RPMI7951 (cell line): ENCODE results near the gene ANKRD9. TPM values are rescaled to one million over a fixed set of nuclear protein-coding genes. Genes with fewer than 3 reads are reported as not detected.

Experiments
- DNase-seq: peaks from one replicate; pipeline ENCODE4 v3.0.0-alpha.2; 2012; ENCODE audit warnings: low read depth
- total RNA-seq: library from RNA; depleted of rRNA; stranded (reverse); fragments of >200 nt; shearing (Covaris generic); gene quantifications from 2 replicates; pipeline ENCODE4 v1.2.3, GENCODE V29; 2014

The ANKRD9 gene
- total RNA-seq, 1 experiment from 2014 or later = 6.8 TPM

DNA sequence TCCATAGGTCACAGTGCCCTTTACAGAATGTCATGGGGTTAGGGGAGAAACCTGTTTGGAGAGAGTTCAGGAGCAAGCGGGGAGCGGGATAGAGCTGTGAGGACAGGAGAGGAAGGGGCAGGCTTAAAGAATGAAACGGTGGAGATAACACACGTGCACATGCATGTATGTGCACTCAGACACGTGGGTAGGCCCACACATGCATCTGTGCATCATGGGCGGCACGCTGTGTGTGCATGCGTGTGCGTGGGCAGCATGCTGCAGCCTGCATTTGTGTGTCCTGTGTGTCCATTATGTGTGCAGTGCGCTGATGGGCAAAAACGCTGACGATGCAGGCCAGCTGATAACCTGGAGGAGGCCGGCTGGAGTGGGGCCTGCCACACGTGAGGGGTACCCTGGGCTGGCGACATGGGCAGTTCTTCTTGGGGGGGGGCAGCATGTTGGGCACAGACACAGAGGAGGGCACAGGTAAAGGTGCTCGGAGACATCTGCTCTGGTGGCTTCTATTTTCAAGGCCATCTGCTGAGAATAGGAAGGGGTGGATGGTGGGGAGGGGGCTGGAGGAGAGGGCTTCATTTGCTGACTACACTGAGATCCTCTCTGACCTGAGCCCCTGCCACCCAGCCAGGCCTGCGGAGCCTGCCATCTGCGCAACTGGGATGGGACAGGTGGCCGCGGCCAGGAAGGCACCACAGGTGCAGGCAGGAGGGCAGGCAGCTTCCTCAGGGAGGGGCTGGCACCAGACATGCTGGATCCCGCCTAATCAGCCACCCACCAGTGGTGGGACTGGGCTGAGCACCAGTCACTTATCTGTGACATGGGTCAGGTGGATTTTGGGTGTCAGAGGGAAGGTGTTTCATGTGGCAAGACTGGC, 4.6 kb upstream of the ANKRD9 start:
- DNase-seq = no peak

DNA sequence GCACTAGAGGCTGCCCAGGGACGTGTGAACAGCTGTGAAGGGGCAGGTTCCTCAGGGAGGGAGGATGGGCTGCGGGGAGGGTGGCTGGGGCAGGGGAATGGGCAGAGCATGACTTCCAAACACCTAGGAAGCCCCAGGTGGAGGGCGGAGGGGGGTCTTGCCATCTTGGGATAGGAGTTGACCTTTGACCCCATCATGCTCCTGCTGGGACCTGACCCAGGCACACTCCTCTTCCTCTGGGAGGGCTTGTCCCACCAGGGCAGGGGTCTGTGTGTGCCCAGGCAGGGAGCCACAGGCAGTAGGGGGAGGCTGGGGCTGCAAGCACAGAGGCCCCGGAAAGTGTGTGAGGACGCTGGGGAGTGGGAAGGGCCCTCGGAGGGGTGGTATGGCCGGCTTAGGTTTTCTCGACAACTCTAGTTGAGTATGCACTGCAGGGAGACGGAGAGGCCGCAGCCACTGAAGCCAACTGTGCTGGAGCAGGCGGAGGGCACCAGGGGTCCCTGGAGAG, 3.3 kb upstream of the ANKRD9 start:
- DNase-seq = no peak

DNA sequence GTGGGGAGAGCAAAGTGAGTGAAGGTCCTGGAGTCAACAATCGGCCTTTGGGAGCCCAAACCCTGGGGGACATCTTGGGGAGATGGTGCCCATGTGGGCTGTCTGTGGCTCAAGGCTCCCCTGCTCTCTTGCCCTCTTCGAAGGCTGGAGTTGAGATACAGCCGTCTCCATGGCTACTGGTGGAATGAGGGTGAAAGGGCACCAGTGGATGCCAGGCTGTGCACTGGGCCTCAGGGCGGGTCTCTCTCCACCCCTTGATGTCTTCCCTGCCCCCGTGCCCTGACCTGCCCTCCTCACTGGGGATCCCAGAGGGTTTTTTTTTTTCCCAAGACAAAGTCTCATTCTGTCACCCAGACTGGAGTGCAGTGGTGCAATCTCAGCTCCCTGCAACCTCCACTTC, 2.0 kb upstream of the ANKRD9 start:
- no peak for DNase-seq

DNA sequence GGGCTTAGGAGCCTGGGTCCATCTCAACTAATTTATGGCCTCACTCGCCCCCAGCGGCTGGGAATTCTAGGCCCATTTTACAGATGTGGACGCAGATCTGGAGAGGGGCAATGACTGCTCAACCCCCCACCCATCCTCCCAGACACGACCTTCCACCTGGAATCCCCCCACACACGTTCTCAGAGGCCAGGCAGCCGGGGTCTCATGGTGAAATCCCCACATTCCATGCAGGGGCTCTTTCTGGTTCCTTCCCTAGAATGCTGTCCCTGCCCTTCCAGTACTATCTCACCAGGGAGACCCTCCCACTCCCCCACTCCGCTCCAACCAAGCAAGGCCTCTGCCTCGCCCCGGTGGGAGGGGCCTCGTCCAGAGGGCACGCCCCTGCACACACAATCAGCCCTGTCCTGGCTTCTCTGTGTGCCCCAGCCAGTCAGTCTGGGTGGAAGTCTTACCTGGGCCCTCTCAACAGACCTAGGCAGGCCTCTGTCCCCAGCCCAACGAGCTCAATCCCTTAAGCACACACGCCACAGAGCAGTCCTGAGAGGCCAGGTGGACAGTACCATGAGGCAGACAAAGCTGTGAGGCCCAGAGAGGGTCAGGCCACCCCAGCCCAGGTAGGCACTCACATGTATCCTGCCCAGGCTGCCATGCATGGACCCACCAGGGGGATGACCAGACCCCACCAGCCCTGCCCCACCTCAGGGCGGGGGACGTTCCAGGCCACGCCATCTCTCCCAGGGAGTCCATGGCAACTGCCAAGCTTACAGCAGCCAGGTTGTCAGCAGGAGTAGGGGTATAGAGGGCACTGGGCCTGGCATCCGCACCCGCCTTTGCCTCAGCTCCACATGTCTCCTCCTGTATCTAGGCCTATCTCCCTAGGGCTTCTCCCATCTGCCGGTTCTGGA, 1.3 kb upstream of the ANKRD9 start:
- DNase-seq = no peak

DNA sequence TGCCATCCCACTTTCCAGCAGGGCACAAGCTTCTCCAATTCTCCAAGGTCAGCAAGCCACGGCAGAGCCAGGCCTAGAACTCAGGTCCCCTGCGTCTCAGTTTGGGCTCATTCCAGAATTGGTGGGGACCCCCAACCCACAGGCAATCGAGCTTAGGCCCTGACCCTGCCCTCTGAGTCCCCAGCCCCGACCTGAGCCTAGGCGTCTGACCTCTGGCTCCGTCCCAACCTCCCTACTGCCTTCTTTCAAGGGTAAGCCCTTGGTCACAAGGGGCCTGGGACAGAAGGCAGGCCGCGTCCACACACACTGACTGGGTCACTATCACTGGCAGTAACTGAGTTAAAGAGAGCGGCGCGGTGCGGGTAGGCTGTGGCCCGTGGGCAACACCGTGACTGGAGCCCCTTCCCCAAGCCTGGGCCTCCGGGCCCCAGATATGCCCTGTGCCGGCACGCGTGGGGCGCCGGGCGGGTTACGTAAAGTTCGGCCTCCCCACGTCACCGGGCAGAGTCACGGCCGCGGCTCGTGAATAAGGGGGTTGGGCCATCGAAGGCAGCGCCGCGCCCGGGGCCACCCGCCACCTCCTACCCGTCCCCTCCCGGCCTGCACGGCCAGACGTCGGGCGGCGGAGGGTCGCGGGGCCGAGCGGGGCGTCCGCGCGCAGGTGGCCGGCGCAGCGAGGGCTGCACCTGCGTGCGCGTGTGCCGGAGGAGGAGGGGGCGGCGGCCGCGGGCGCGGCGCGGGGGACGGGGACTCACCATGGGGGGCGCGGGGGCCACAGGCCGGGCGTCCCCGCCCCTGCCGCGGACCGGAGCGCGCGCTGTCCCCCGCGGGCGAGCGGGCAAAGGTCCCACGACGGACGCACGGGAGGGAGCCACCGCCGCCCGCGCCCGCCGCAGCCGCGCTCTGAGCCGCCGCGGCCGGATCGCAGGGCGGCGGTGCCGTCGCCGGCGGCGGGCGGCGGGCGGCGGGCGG, 516 bp downstream of the ANKRD9 start:
- DNase-seq = peak; percentile 43

DNA sequence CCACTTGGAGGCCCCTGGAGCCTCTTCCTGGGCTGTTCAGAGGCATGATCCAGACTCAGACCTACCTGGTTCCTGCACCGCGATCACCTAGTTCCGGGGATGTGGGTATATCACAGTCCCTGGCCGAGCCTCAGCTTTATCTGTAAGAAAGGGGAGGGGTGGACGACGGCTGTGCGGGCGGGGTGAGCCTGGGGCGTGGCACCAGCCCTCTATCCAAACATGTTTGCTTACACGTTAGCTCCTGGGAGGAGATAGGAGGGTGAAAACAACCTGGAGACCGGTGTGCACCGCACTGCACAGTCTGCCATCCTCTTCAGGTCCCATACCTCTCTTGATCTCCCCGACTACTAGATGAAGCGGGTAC, 1.2 kb downstream of the ANKRD9 start:
- no peak for DNase-seq

DNA sequence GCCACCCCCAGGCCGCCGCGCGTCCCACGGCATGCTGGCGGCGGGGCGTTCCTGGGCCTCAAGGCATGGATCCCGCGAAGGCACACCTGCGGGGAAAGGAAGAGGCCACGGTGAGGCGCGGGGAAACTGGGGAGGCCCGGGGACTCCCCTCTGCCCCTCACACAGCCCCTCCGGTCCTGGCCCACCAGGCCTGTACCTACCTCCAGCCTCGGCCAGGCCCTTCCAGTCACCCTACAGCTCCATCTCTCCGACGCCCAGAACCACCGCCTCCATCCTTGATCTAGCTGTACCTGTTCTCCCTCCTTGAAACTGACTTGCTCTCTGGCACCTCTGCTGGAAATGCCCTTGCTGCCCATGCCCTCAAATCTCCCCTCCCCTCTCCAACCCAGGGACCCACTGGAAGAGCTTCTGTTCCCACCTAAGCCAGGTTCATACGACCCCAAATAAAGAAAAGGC, 1.7 kb downstream of the ANKRD9 start:
- no peak for DNase-seq

DNA sequence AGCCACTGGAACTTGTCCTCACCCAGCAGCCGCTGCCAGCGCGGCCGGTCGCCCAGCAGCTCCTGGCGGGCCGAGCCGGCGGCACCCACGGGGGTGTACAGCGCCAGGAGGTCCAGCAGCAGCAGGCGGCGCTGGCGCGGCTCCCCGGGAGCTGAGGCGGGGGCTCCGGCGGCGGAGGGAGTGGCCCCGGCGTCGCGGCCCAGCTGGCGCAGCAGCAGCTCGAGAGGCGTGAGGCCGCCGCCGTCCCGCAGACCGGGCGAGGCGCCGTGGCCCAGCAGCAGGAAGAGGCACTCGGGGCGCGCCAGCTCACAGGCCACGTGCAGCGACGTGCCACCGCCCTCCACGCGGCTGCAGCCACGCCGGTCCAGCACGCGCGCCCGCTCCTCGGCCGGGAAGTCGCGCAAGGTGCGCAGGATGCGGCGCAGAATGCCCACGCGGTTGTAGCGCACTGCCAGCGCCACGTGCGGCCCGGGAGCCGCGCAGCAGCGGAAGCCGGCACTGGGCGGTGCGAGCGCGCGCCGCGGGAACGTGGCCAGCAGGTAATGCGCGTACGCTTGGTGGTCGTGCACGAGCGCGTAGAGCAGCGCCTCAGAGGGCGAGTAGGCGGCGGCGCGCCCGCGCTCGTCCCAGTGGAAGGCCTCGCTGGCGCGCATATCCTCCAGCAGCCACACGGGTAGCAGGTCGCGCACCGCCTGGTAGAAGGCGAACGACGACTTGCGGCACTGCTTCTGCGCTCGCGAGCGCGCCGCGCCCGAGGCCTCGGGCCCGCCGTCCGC, 2.3 kb downstream of the ANKRD9 start:
- no peak for DNase-seq

DNA sequence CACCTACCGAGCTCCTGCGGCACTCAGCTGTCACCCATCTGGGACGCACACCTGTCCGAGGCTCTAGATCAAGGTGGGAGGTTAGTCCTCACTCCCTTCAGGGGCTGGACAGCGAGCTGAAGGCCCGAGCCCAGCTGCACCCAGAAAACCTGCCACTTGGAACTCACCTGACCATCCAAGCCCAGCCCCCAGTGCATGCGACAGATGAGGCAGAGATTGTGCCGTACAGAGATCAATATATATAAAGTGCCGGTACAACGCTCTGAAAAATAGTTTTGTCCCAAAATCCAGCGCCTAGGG, 3.0 kb downstream of the ANKRD9 start:
- DNase-seq = no peak

DNA sequence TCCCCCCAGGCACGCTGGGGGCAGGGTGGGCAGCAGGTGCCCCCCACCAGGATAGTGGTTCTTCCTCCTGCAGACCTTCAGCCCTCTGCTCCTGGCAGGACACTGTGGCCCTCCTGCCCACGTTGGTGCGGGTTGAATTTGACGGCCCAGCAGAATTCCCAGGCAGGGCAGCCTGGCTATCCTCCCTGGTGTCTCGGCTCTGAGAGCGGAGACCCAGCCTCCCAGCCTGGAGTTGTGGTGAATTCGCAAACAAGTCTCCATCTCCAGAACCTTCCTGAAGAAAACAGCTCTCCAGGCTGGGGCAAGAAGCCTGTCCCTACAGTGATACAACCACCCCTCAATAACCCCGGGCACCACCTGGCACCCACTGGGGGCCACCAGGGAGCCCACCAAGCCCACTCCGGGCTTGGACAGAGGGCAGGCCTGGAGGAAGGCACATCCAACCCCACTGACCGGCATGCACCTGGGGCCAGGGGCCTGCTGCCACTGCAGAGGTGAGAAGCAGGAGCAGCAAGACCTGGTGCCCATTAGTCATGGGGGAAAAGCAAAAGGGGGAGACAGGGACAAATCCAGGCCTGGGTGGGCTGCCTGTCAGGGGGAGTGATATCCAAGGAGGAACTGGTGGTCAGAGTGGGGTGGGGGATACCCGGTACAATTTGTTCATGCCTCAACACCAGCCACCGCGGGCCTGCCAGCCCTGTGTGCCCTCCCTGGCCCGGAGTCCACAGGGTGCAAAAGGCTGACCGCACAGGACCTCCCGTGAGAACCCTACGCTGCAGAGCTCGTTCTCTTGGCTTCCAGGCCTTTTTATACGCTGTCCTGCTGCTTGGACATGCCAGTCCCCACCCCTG, 3.6 kb downstream of the ANKRD9 start:
- DNase-seq = no peak

DNA sequence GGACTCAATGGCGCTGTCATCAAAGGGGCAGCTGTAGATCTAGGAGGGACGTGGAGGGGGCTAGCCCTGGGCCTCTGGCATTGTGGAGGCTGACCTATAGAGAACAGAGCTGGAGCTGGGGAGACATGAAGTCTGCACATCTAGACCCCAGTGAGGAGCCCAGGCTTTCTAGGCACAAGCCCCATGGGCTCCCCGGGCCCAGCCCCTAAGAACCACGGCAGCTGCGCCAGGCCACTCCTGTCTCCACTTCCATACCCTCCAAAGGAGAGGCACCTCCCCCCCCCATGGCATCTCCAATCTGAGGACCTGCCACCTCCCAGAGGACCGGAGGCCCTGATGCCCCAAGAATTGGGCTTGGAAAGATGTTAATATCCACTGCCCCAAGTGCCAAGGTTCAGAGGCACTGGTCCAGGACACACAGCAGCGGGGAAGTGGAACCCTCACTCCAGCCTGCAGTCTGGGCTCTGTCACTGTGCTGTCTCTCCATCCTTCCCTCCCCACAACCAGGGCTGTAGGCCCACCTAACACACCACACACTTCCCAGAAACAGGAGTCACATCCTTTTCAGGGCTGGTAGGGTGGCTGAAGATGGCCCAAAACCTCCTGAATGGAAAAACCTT, 4.5 kb downstream of the ANKRD9 start:
- no peak for DNase-seq

DNA sequence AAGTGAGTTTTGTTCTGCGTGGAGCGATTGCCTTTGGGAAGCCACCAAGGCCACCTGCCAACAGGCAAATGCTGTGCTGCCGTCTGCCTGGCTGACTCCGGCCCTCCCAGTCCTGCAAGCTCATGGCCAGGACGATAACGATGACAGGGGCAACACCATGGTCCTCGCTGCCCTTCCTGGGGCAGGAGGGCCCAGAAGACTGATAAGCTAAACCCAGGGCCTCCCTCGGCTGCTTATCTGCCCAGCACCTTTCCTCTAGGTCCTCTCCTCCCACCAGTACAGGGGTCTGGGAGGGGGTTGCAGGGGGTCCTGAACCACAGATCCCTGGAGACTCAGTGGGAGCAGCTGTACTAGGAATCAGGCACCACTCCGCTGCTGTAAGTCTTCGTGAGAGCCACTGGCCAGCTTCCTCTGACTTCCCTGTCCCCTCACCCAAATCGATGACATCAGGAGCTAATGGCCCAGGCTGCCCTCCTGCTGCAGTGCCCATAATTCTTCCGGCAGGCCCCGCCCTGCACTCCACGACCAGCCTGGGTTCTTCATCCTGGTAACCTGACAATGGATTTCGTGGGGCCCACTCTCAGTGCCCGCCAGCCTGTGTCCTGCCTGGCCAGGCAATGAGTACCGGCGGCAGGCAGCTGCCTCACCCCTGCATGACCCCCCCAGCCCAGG, 5.1 kb downstream of the ANKRD9 start:
- DNase-seq = no peak

DNA sequence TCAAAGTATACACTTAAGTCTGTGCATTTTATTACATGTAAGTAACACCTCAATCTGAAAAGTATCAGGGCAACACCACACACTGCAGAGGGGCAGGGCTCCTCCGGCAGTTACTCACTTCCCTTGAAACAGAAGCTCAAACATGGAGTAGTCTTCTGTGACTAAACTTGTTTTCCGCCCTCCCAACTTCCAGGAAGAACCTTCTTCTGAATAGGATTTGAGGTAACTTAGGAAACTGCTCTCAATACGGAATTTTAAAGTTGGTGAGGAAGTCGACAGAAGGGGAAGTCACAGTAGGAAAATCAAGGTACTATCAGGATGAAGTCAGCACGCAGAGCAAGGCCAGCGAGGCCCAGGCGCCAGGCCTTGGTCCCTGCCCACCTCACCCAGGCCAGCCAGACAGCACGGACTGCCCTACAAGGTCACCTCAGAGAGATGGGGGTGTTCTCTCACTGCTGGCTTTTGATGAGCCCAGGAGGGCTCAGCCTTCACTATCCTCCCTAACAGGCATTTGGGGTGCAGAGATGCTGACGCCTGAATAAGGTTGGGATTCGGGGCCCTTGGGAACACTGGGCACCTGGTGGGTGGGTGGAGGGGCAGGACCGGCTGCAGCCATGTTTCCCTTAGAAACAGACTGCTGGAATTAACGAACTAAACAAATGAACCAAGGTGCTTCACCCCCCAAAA, 5.8 kb downstream of the ANKRD9 start:
- DNase-seq = no peak

DNA sequence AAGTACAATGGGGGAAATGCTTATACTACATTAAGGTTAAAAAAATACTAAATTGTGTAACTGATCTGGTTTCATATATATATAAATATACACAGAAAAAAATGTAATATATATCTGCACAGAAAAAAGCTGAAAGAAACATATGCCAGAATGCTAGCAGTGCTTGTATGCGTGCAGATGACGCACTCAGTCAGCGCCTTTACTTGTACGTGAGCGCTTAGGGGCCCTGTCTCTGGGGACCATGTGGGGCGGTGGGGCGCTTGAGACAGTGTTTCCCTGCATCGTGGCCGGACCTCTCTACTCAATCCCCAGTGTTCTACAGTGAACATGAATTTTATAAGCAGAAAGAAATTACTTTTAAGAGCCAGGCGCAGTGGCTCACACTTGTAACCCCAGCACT, 7.0 kb downstream of the ANKRD9 start:
- DNase-seq = no peak

DNA sequence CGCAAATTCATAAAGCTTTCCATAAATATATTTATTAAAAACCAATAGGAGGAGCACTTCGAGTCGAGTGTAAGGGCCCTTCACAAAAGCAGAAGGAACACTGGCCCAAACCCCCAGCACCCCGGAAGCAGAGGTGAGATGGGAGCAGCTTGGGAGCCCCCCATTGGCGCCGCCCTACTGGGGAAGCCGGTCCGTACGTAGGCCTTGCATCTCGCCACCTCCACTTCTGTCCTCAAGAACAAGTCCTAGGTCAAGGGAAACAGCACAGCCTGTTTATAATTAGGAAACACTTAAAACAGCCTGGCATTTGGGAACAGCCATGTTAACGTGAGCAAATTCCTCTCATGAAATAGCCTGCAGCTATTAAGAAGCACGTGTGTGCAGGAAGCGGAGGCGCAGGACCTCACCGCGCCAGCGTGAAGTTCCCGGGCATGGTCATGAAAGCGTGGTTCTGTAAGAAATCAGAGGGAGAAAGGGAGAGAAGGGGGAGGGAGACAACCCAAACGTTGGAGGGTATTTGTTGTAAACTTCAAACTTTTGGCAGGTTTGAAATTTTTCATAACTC, 7.7 kb downstream of the ANKRD9 start:
- peak; percentile 49 for DNase-seq

DNA sequence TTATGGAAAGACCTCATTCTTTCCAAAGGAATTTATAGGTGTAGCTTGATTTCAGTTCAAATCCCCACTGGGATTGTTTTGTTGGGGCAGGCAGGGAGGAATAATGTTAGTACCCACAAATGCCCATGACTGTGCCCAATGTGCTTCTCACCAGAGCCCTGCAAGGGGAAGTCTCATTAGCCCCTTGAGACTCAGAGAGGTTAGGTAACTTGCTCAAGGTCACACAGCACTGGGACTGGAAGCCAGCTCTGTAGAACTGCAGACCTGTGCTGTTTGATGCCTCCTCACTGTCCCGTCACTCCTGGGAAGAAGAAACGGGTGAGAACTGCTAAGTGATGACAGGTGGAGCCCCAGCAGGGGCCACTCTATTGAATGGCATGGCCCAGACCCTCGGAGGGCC, 8.9 kb downstream of the ANKRD9 start:
- DNase-seq = no peak

DNA sequence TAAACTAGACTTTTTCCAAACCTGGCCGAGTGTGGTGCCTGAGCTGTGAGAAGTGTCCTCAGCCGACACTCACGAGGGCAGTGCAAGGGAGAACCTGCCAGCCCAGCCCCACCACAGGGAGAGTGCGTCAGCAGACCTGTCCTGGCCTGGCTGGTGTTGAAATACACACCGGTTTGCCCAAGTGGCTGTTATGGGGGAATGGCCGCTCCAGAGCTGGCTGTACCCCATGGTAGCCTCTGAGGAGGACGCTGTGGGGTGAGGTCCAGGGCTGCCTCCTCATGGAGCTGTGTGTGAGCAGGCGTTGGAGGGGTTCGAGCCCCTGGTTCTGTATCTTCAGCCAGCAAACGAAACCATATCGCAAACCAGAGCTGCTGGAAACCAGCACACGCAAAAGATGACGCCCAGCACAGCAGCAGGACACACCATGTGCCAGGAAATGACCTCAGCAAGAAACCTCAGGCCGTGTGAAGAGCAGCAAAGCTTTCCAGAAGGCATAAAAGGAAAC, 9.4 kb downstream of the ANKRD9 start:
- DNase-seq = no peak
